Esophagus muscularis mucosa (tissue), 4 donors: Measurements from ENCODE around the gene RHO. TPM values are rescaled to one million over a fixed set of nuclear protein-coding genes. Genes with fewer than 3 reads are reported as not detected.

Source experiments
- DNase-seq: peaks from one replicate; pipeline ENCODE4 v3.0.0-alpha.2; 2017; ENCODE audit errors: extremely low spot score
- H3K27ac ChIP-seq, 4 donors: fragments of 200-600 bp; sonication (generic); replicated peaks in 1 of 4; 1 replicate in 3 of 4; 2 replicates in 1 of 4; pipeline ENCODE4 v1.5.1; 2016 to 2019; ENCODE audit warnings: mild to moderate bottlenecking in 1 of 4
- H3K27me3 ChIP-seq, 4 donors: fragments of 200-600 bp; sonication (generic); one replicate each; pipeline versions ENCODE4 v1.5.1 to v1.6.0; 2016 to 2019
- H3K36me3 ChIP-seq, 4 donors: fragments of 200-600 bp; sonication (generic); one replicate each; pipeline ENCODE4 v1.5.1; 2016 to 2019
- H3K4me1 ChIP-seq, 4 donors: fragments of 200-600 bp; sonication (generic); one replicate each; pipeline ENCODE4 v1.5.1; 2016 to 2019
- H3K4me3 ChIP-seq, 4 donors: fragments of 200-600 bp; sonication (generic); 1 replicate in 2 of 4; 2 replicates in 2 of 4; pipeline ENCODE4 v1.5.1; 2016 to 2019; ENCODE audit warnings: mild to moderate bottlenecking in 4 of 4, moderate library complexity in 1 of 4
- H3K9me3 ChIP-seq, 4 donors: fragments of 200-600 bp; sonication (generic); 1 replicate in 3 of 4; 2 replicates in 1 of 4; pipeline ENCODE4 v1.5.1; 2016 to 2019
- CTCF ChIP-seq, 3 experiments: fragments of 200-600 bp in 2 of 3; fragments of 450-650 bp in 1 of 3; sonication (generic) in 2 of 3; IDR thresholded peaks; one replicate each; pipeline ENCODE4 v1.5.1; 2017 to 2019; ENCODE audit warnings: antibody characterized with exemption in 3 of 3, mild to moderate bottlenecking in 2 of 3, moderate library complexity in 1 of 3
- EP300 ChIP-seq: sonication (generic); formaldehyde crosslinking; IDR thresholded peaks from one replicate; pipeline ENCODE4 v1.6.1; 2017; ENCODE audit warnings: antibody characterized with exemption
- POLR2A ChIP-seq: fragments of 450-650 bp; IDR thresholded peaks from one replicate; pipeline ENCODE4 v1.6.1; 2017; ENCODE audit warnings: antibody characterized with exemption, moderate library complexity, mild to moderate bottlenecking, low read depth
- POLR2AphosphoS5 ChIP-seq, 2 donors: sonication (generic); formaldehyde crosslinking; IDR thresholded peaks; one replicate each; pipeline ENCODE4 v1.6.1; 2017; ENCODE audit warnings: antibody characterized with exemption in 2 of 2
- WGBS: methylation state at CpG from one replicate; pipeline ENCODE4 v1.1.5; 2018; 5-methylcytosine and 5-hydroxymethylcytosine counted together
- intact Hi-C: fragments of 100-400 bp; cut with DNase I; formaldehyde crosslinking; loops from one replicate; pipeline ENCODE4 v1.15.1; 2023
- total RNA-seq, 4 donors: library from RNA; depleted of rRNA; stranded (reverse); fragments of >200 nt; gene quantifications; one replicate each; pipeline versions ENCODE4 v1.1.0 to v1.2.1, GENCODE V29; 2016

The RHO gene
- total RNA-seq, 4 donors from 2014 or later: not detected

GRCh38 chr3:129524081-129524480, 4.4 kb upstream of the RHO start:
- 95% methylated on average over 4 of the region's 4 CpGs for WGBS
- H3K36me3 ChIP-seq: peaks cover 0 to 12% (median 8%) of the 10 kb centered on the region in 4 donors
- H3K9me3 ChIP-seq: no peaks in the 10 kb centered on the region
- H3K4me1 ChIP-seq: no peaks in the 10 kb centered on the region
- intact Hi-C loops: no loop called here
- H3K27ac ChIP-seq: no peak overlapping the region
- TF ChIP-seq CTCF (IDR thresholded peaks at IDR 0.05): no peak
- TF ChIP-seq POLR2A: no peak
- no peak for TF ChIP-seq POLR2AphosphoS5 (IDR thresholded peaks at IDR 0.05)
- no peak for TF ChIP-seq EP300
- DNase-seq: no peak
- no peaks in the 10 kb centered on the region for H3K27me3 ChIP-seq
- H3K4me3 ChIP-seq: no peak overlapping the region

GRCh38 chr3:129525341-129525968, 3.0 kb upstream of the RHO start:
- DNase-seq: no peak
- TF ChIP-seq EP300: no peak
- TF ChIP-seq CTCF (IDR thresholded peaks at IDR 0.05): no peak
- no peak for TF ChIP-seq POLR2AphosphoS5 (IDR thresholded peaks at IDR 0.05)
- no peak for TF ChIP-seq POLR2A
- Histone ChIP-seq H3K9me3 (no peaks in the 10 kb centered on the region), H3K27ac (no peak overlapping the region), H3K4me3 (no peak overlapping the region), H3K27me3 (no peaks in the 10 kb centered on the region), H3K4me1 (no peaks in the 10 kb centered on the region), H3K36me3 (no peaks in the 10 kb centered on the region)
- 70% methylated on average over 8 of the region's 8 CpGs for WGBS
- intact Hi-C loops: no loop called here

GRCh38 chr3:129526121-129526900, 2.1 kb upstream of the RHO start:
- no peaks in the 10 kb centered on the region for H3K36me3 ChIP-seq
- no peak overlapping the region for H3K27ac ChIP-seq
- no peak overlapping the region for H3K4me3 ChIP-seq
- intact Hi-C loops: no loop called here
- DNase-seq: no peak
- TF ChIP-seq POLR2A: no peak
- TF ChIP-seq CTCF (IDR thresholded peaks at IDR 0.05): no peak
- no peak for TF ChIP-seq EP300
- no peak for TF ChIP-seq POLR2AphosphoS5 (IDR thresholded peaks at IDR 0.05)
- WGBS: 78% methylated on average over 7 of the region's 12 CpGs
- H3K4me1 ChIP-seq: peaks cover 0 to 2% (median 0%) of the 10 kb centered on the region in 4 donors
- no peaks in the 10 kb centered on the region for H3K9me3 ChIP-seq
- no peaks in the 10 kb centered on the region for H3K27me3 ChIP-seq

GRCh38 chr3:129527262-129527661, 1.2 kb upstream of the RHO start:
- no peaks in the 10 kb centered on the region for H3K27me3 ChIP-seq
- peaks cover 0 to 2% (median 0%) of the 10 kb centered on the region in 4 donors for H3K4me1 ChIP-seq
- intact Hi-C loops: no loop called here
- H3K9me3 ChIP-seq: no peaks in the 10 kb centered on the region
- TF ChIP-seq POLR2AphosphoS5 (IDR thresholded peaks at IDR 0.05): no peak
- TF ChIP-seq EP300: no peak
- TF ChIP-seq POLR2A: no peak
- TF ChIP-seq CTCF (IDR thresholded peaks at IDR 0.05): no peak
- no peak overlapping the region for H3K4me3 ChIP-seq
- DNase-seq: no peak
- H3K27ac ChIP-seq: no peak overlapping the region
- H3K36me3 ChIP-seq: no peaks in the 10 kb centered on the region
- WGBS: 91% methylated on average over 11 of the region's 11 CpGs
